ENCODE data around the gene AURKB.
A peak's percentile ranks its signal among the peaks of the same experiment; 100 is the strongest.

AURKB gene

GRCh38 chr17:8160741-8161221 lies 49.6 kb downstream of the AURKB start:
- no peak for TF ChIP-seq JUND (IDR thresholded peaks at IDR 0.05; ENCODE audit: low read depth)
- in situ Hi-C loops (cut with HindIII; ENCODE audit: low pct_unique_long_range_greater_than_20kb, low sequenced_read_pairs) = no loop called here
- no peak for DNase-seq (ENCODE audit: low read depth in 1 of 2, low spot score in 1 of 2)

GRCh38 chr17:8160224-8160577 lies 50.2 kb downstream of the AURKB start:
- in situ Hi-C loops (cut with HindIII; ENCODE audit: low pct_unique_long_range_greater_than_20kb, low sequenced_read_pairs) = no loop called here
- no peak for TF ChIP-seq JUND (IDR thresholded peaks at IDR 0.05; ENCODE audit: low read depth)

GRCh38 chr17:8159459-8160223 lies 50.7 kb downstream of the AURKB start:
- DNase-seq (ENCODE audit: low read depth in 1 of 2, low spot score in 1 of 2) = no peak
- in situ Hi-C loops (cut with HindIII; ENCODE audit: low pct_unique_long_range_greater_than_20kb, low sequenced_read_pairs) = no loop called here
- no peak for TF ChIP-seq JUND (IDR thresholded peaks at IDR 0.05; ENCODE audit: low read depth)

More at GRCh38 chr17:8160224-8160577, 50.2 kb downstream of the AURKB start:
- DNase-seq (ENCODE audit: low read depth in 1 of 2, low spot score in 1 of 2) = no peak

GRCh38 chr17:8159032-8159400 lies 51.4 kb downstream of the AURKB start:
- no peak for TF ChIP-seq JUND (IDR thresholded peaks at IDR 0.05; ENCODE audit: low read depth)
- in situ Hi-C loops (cut with HindIII; ENCODE audit: low pct_unique_long_range_greater_than_20kb, low sequenced_read_pairs) = no loop called here
- DNase-seq (ENCODE audit: low read depth in 1 of 2, low spot score in 1 of 2) = no peak

GRCh38 chr17:8158267-8159031 lies 51.9 kb downstream of the AURKB start:
- TF ChIP-seq JUND (IDR thresholded peaks at IDR 0.05; ENCODE audit: low read depth) = no peak
- DNase-seq (ENCODE audit: low read depth in 1 of 2, low spot score in 1 of 2) = peak; percentile 70 to 88
- in situ Hi-C loops (cut with HindIII; ENCODE audit: low pct_unique_long_range_greater_than_20kb, low sequenced_read_pairs) = no loop called here

- TF ChIP-seq JUND (IDR thresholded peaks at IDR 0.05; ENCODE audit: low read depth) = no peak
- in situ Hi-C loops (cut with HindIII; ENCODE audit: low pct_unique_long_range_greater_than_20kb, low sequenced_read_pairs) = no loop called here
These were observed 54.0 kb downstream of the AURKB start for GRCh38 chr17:8156246-8156992.

GRCh38 chr17:8155996-8156245 lies 54.5 kb downstream of the AURKB start:
- no peak for DNase-seq (ENCODE audit: low read depth in 1 of 2, low spot score in 1 of 2)
- no peak for TF ChIP-seq JUND (IDR thresholded peaks at IDR 0.05; ENCODE audit: low read depth)
- in situ Hi-C loops (cut with HindIII; ENCODE audit: low pct_unique_long_range_greater_than_20kb, low sequenced_read_pairs) = no loop called here

More at GRCh38 chr17:8156246-8156992, 54.0 kb downstream of the AURKB start:
- DNase-seq (ENCODE audit: low read depth in 1 of 2, low spot score in 1 of 2) = peak; percentile 98 to 100

GRCh38 chr17:8155231-8155995 lies 55.0 kb downstream of the AURKB start:
- peak in 1 of 2 experiments; percentile 90 for DNase-seq (ENCODE audit: low read depth in 1 of 2, low spot score in 1 of 2)
- in situ Hi-C loops (cut with HindIII; ENCODE audit: low pct_unique_long_range_greater_than_20kb, low sequenced_read_pairs) = no loop called here
- no peak for TF ChIP-seq JUND (IDR thresholded peaks at IDR 0.05; ENCODE audit: low read depth)
